Stimulated activated CD4-positive, alpha-beta T cell treated with anti-CD3 and anti-CD28 coated beads, Interleukin-15, amount 100 ng/mL, for 1 hour (primary cell): Measurements from ENCODE around the gene WNT8B.
A peak's percentile ranks its signal among the peaks of the same experiment; 100 is the strongest.

ENCODE experiments used
- DNase-seq, 2 donors: peaks; one replicate each; pipeline ENCODE4 v3.0.0-alpha.2; 2020; ENCODE audit warnings: low read depth in 1 of 2, low spot score in 1 of 2

Gene WNT8B, protein sequence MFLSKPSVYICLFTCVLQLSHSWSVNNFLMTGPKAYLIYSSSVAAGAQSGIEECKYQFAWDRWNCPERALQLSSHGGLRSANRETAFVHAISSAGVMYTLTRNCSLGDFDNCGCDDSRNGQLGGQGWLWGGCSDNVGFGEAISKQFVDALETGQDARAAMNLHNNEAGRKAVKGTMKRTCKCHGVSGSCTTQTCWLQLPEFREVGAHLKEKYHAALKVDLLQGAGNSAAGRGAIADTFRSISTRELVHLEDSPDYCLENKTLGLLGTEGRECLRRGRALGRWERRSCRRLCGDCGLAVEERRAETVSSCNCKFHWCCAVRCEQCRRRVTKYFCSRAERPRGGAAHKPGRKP

DNA sequence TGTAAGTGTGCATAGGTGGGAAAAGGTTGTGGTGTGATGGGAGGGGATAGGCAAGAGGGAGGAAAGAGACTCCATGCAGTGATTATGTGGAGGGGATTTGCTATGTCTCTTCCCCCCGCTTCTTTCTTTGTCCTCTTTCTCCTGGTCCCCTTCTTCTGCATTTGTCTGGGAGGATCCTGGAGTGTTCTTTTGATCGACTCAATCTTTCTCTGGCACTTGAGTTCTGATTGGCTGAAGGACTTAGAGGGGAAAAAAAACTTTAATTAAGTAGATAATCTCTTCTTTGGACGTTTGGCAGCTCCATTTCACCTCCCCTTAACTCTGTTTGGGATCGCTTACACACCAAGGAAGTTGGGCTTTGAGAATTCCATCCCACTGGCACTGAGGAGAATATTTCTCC lies at the start of gene WNT8B:
Gene WNT8B, plus strand, starts transcription at position 301 of the 400 bp plus-strand sequence. CDS start 160 bp downstream, outside the sequence.
- DNase-seq: no peak

DNA sequence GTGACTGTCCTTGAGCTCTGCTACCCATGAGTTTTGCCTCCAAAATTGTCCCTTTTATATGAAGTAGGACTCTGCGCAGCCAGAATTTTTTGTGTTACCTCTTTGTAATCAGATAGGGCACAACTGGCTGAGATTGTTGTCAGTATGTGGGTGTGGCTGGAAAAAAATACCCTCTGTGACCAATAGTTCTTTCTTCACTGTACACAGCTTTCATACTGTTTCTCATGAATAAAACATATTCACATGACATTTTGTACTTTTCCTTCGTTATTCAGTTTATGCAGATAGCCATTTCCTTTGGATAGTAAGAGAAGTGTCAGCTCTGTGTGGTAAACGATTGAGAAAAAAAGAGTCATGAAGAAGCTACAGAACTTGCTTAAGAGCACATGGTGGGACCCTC lies 49.6 kb upstream of the WNT8B start:
- no peak for DNase-seq

GRCh38 chr10:100419911-100420449 lies 42.8 kb upstream of the WNT8B start:
- DNase-seq: no peak

DNA sequence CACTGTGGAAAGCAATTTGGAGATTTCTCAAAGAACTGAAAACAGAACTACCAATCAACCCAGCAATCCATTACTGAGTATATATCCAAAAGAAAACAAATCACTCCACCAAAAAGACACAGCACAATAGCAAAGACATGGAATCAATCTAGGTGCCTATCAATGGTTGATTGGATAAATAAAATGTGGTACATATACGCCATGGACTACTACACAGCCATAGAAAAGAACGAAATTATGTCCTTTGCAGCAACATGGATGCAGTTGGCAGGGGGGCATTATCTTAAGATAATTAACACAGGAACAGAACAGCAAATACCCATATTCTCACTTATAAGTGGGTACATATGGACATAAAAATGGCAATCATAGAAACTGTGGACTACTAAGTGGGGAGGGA lies 35.4 kb upstream of the WNT8B start:
- DNase-seq: no peak

DNA sequence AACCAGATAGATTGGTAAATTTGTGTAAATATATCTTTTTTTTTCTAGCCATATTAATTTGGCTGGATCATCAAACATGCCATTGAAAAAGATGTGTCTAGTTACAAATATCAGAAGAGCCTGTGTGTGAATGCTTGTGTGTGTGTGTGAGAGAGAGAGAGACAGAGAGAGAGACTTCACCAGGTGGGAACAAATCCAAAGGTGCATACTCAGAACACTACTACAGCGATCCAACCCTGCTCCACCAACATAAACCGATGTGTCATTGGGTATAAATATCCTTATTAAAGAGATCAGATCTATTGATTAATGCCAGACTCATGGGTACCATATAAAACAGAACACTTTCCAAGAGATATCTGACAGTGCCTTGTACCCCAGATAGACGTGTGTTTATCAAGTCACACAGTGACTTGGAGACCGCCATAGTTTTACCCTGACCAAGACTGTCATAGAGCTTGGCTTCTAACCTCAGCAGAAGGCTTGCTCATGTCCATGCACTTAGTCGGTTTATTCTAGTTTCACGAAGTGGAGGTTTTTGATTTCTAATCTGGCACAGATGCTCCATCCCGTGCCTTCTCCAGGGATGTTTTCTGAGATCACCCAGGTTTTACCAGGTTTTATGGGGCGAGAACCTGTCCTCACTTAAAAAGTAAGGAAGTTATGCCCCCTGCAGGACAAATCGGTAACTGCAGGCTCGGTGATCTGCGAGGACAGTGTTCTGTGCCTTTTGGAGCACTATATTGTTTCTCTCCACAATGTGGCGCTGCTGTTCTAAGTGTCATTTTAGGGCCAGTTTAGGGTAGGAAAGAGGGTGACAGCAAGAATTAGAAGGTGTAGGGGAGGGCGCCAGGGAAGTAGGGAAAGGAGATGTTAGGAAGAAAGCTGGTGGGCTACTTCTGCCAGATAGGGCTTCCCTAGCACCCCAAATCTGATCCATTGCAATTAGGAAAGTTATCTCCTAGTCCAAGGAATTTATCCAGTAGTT lies 29.3 kb upstream of the WNT8B start:
- peak; percentile 85 to 89 for DNase-seq

DNA sequence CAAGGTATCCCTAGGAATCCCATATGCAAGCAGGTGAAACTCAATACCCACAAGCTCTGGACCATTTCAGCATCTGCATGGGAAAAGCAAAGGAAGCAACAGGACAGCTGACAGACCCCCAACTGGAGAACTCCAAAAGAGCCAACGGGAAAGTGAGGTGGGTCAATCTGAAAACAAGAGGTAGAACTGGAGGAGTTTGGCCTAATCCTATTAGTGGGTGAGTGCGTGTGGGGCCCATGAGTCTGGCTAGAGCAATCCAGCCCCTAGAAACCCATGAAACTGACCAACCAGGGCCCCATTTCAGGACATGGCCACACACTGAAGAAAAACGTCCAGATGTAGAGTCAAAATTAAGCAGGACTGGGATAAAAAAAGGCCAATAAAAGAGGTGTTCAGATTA lies 26.6 kb upstream of the WNT8B start:
- no peak for DNase-seq

GRCh38 chr10:100438674-100439315 lies 24.0 kb upstream of the WNT8B start:
- no peak for DNase-seq

- no peak for DNase-seq
Observed at GRCh38 chr10:100442548-100442947, 20.3 kb upstream of the WNT8B start.

- DNase-seq: no peak
Observed at GRCh38 chr10:100446130-100446761, 16.6 kb upstream of the WNT8B start.

GRCh38 chr10:100447663-100448062 lies 15.1 kb upstream of the WNT8B start:
- no peak for DNase-seq

- no peak for DNase-seq
Observed at GRCh38 chr10:100448951-100449350, 13.9 kb upstream of the WNT8B start.

DNA sequence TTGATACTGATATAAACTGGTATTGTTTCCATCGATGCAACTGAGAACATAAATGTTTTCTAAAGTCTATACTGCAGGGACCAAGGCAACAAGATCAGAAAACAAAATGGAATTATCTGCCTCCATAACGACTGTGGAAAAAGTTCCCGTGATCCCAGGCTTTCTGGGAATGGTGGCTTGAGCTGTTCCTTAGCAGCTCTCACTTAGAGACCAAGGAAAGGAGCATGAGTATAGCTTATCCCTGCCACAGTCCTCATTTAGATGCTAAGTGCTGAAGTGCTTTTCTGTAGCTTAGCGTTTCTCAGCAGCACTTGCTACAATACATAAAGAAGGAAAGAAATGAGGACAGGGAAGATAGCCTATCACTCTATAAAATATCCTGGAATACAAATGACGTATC lies 5.5 kb downstream of the WNT8B start:
- no peak for DNase-seq

- DNase-seq: no peak
Observed at GRCh38 chr10:100468978-100469377, 6.2 kb downstream of the WNT8B start.

DNA sequence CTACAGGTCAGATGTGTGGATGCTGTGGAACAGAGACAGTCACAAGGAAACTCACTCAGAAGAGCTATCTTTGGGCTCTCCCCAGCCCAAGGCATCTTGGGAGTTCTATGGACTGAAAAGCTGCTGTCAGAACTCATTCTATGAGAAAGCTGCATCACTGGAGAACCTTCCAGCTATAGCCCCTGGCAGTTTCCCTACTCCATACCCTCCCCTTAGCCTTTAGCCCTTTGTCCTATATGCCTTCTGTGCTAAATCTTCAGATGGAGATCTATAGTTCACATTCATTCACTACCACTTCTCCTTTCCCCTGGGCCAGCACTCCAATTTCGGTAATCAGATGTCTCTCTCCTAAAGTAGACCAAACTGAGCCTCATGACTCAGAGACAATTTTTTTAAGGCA lies 6.9 kb downstream of the WNT8B start:
- DNase-seq: no peak

DNA sequence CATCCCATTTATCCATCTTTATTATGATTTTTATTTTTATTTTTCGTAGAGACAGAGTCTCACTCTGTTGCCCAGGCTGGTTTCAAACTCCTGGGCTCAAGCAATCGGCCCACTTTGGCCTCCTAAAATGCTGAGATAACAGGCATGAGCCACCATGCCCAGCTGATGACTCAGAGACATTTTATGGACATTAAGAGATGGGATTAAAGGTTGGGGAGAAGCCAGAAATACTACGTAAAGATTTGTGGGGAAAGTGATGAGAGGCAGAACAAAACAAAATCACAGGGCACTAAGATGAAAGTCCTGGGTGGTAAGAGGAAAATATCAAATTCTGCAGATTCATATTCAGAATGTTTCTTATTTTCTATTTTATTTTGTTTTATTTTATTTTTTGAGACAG lies 7.6 kb downstream of the WNT8B start:
- no peak for DNase-seq

DNA sequence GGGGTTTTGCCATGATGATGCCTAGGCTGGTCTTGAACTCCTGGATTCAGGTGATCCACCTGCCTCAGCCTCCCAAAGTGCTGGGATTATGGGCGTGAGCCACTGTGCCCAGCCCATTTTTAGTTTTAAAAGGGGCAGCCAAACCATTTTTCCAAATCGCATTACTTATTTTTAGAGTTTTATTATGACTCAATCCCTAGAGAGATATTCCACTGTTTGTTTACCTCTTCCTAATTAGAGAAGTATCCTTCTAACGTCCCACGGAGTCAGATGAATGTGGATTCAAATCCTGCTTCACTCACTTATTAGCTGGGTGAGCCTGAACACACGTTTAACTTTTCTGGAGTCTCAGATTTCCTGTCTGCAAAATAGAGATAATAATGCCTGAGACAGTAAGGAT lies 15.2 kb downstream of the WNT8B start:
- DNase-seq: no peak

GRCh38 chr10:100479037-100479436 lies 16.2 kb downstream of the WNT8B start:
- no peak for DNase-seq

DNA sequence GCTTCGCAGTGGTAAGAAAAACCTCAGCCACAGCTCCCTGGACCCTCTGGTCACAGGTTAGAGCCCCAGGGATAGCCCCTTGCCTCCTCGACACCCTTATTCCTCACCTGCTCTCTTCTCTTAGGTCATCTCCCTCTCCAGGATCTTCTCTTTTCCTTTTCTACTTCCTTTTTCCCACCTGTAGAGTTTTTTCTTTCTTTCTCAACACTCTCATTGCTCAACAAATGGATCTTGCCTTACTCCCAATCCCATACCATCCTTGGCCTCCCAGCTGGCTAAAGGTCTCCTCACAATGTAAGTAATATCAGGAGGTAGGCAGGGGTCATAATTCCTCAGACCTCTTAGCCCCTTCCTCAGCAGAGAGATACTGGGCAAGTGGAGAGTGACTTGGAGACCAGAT lies 17.2 kb downstream of the WNT8B start:
- no peak for DNase-seq

DNA sequence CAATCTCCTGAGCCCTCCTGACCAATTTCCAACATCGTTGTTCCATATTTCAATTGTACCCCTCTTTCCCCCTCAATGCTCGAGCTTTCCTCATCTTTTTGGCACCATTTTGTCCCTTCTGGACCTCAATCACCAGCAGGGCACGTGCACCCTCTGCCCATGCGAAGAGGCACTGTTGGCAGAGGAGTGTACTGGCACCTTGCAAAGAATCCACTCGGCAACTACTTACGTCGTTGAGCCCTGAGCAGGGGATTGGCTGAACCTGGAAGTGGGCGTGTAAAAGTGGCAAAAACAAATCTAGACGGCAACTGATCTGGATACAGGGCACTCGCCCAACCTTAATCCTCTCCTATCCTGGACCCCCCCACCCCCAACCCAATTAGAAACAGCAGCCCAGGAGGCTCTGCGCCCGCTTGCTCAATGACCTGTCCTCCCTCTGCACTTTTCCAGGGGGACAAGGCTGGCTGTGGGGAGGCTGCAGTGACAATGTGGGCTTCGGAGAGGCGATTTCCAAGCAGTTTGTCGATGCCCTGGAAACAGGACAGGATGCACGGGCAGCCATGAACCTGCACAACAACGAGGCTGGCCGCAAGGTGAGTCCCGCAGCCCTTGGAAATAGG lies 18.8 kb downstream of the WNT8B start:
- DNase-seq: peak; percentile 81 to 92

GRCh38 chr10:100482181-100482833 lies 19.5 kb downstream of the WNT8B start:
- DNase-seq: peak; percentile 35 to 54
